Common myeloid progenitor, CD34-positive (primary cell): ENCODE data around the gene TRIML2. TPM values are rescaled to one million over a fixed set of nuclear protein-coding genes. Genes with fewer than 3 reads are reported as not detected.

Experiments
- CTCF ChIA-PET: fragments of 350-600 bp; sonication (Branson Sonifier 250); formaldehyde crosslinking; loops from one replicate; lab custom pipeline; 2021; ENCODE audit warnings: antibody characterized with exemption; lab: Charles Lee
- POLR2A ChIA-PET: fragments of 350-600 bp; sonication (Branson Sonifier 250); formaldehyde crosslinking; loops from one replicate; lab custom pipeline; 2021; ENCODE audit warnings: antibody characterized with exemption; lab: Charles Lee
- DNase-seq, 3 donors: peaks; one replicate each; pipeline versions ENCODE4 v3.0.0 to v3.0.0-alpha.2; 2013
- H3K27ac ChIP-seq, 2 experiments: 1 replicate in 1 of 2; 2 replicates in 1 of 2; pipeline ENCODE4 v1.7.0; 2013; ENCODE audit warnings: inconsistent platforms in 2 of 2, low read length in 2 of 2, mild to moderate bottlenecking in 2 of 2, low read depth in 1 of 2, moderate library complexity in 1 of 2; ENCODE audit not compliant: severe bottlenecking in 2 of 2, insufficient read depth in 1 of 2, poor library complexity in 1 of 2
- H3K27me3 ChIP-seq, 5 experiments: replicated peaks in 2 of 5; 1 replicate in 3 of 5; 2 replicates in 2 of 5; pipeline versions ENCODE4 v1.6.1 to v1.7.0; 2013; ENCODE audit warnings: low read length in 4 of 5, mild to moderate bottlenecking in 2 of 5, moderate library complexity in 2 of 5, inconsistent platforms in 1 of 5; ENCODE audit not compliant: insufficient read depth in 5 of 5, control insufficient read depth in 4 of 5
- H3K36me3 ChIP-seq, 4 experiments: 1 replicate in 2 of 4; 2 replicates in 2 of 4; pipeline versions ENCODE4 v1.6.1 to v1.7.0; 2013; ENCODE audit warnings: low read length in 3 of 4, control low read depth in 1 of 4, mild to moderate bottlenecking in 1 of 4; ENCODE audit not compliant: control insufficient read depth in 4 of 4, insufficient read depth in 4 of 4
- H3K4me1 ChIP-seq, 4 experiments: 1 replicate in 3 of 4; 2 replicates in 1 of 4; pipeline versions ENCODE4 v1.6.1 to v1.7.1; 2013; ENCODE audit warnings: low read length in 3 of 4, mild to moderate bottlenecking in 3 of 4, control low read depth in 1 of 4, inconsistent platforms in 1 of 4, moderate library complexity in 1 of 4; ENCODE audit not compliant: control insufficient read depth in 4 of 4, insufficient read depth in 4 of 4; ENCODE audit errors: control extremely low read depth in 1 of 4
- H3K4me3 ChIP-seq, 7 experiments: 1 replicate in 4 of 7; 2 replicates in 3 of 7; pipeline versions ENCODE4 v1.5.1 to v1.7.0; 2013; ENCODE audit warnings: mild to moderate bottlenecking in 7 of 7, low read length in 6 of 7, moderate library complexity in 6 of 7, inconsistent platforms in 2 of 7, low read depth in 2 of 7, control low read depth in 1 of 7; ENCODE audit not compliant: insufficient read depth in 4 of 7, control insufficient read depth in 1 of 7; ENCODE audit errors: extremely low read depth in 1 of 7
- H3K9me3 ChIP-seq, 5 experiments: 1 replicate in 4 of 5; 2 replicates in 1 of 5; pipeline versions ENCODE4 v1.6.1 to v1.7.1; 2013; ENCODE audit warnings: low read length in 4 of 5, mild to moderate bottlenecking in 2 of 5, inconsistent platforms in 1 of 5, low read depth in 1 of 5, moderate library complexity in 1 of 5; ENCODE audit not compliant: control insufficient read depth in 4 of 5, insufficient read depth in 2 of 5; ENCODE audit errors: control extremely low read depth in 1 of 5
- WGBS: methylation state at CpG from one replicate; pipeline ENCODE4 v1.1.5; 2013; ENCODE audit not compliant: insufficient coverage; 5-methylcytosine and 5-hydroxymethylcytosine counted together
- polyA plus RNA-seq: library from polyadenylated mRNA; unstranded; fragments of 120-200 nt; gene quantifications from one replicate; pipeline ENCODE4 v1.2.1, GENCODE V29; 2013

Gene TRIML2, protein sequence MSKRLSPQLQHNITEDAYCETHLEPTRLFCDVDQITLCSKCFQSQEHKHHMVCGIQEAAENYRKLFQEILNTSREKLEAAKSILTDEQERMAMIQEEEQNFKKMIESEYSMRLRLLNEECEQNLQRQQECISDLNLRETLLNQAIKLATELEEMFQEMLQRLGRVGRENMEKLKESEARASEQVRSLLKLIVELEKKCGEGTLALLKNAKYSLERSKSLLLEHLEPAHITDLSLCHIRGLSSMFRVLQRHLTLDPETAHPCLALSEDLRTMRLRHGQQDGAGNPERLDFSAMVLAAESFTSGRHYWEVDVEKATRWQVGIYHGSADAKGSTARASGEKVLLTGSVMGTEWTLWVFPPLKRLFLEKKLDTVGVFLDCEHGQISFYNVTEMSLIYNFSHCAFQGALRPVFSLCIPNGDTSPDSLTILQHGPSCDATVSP
- not detected for polyA plus RNA-seq

DNA sequence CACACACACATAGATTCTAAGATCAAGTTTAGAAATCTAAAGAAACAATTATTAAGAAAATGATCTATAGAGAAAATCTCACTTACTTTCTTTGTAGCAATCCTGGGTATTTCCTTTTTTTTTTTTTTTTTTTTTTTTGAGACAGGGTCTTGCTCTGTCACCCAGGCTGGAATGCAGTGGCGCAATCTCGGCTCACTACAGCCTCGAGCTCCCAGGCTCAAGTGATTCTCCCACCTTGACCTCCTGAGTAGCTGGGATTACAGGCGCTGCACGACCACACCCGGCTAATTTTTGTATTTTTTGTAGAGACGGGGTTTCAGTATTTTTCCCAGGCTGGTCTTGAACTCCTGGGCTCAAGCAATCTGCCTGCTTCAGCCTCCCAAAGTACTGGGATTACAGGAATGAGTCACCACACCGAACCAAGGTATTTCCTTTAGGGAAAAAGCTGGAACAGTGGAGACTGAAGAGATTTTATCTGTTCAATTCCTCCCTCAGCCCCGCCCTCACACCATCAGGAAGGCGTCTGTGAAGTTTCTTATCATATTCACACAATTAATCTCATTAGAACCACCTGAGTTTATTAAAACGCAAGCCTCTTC is at the start of gene TRIML2:
TRIML2 (minus strand) TSS at position 447 of the 599 bp plus-strand sequence. CDS start 4,235 bp downstream, outside the sequence.
- POLR2A ChIA-PET, result interaction anchor here (0.6 kb wide), 1 partner anchor 1891 kb away, joined by 3 read pairs; no protein-coding TSS in a partner anchor
- no peak for DNase-seq
- H3K4me3 ChIP-seq, result no peak within 1 kb of the TSS
- 45% methylated on average over 11 of the region's 11 CpGs for WGBS
- H3K27ac ChIP-seq, result no peak within 1 kb of the TSS
- CTCF ChIA-PET, result no interaction called here
- H3K36me3 ChIP-seq, result no peaks in the 10 kb centered on the region
- H3K4me1 ChIP-seq, result no peaks in the 10 kb centered on the region
- H3K27me3 ChIP-seq, result no peaks in the 10 kb centered on the region
- H3K9me3 ChIP-seq, result peaks cover 0 to 2% (median 0%) of the 10 kb centered on the region in 5 experiments

- no peak overlapping the region for H3K27ac ChIP-seq
- no peak overlapping the region for H3K4me3 ChIP-seq
- peaks cover 0 to 8% (median 4%) of the 10 kb centered on the region in 5 experiments for H3K9me3 ChIP-seq
- H3K27me3 ChIP-seq, result no peaks in the 10 kb centered on the region
- H3K4me1 ChIP-seq, result no peaks in the 10 kb centered on the region
- WGBS, result 90% methylated on average over 10 of the region's 10 CpGs
- CTCF ChIA-PET, result no interaction called here
- POLR2A ChIA-PET, result no interaction called here
- DNase-seq, result no peak
- no peaks in the 10 kb centered on the region for H3K36me3 ChIP-seq
These were observed 48.9 kb upstream of the TRIML2 start for GRCh38 chr4:188158336-188158735.

DNA sequence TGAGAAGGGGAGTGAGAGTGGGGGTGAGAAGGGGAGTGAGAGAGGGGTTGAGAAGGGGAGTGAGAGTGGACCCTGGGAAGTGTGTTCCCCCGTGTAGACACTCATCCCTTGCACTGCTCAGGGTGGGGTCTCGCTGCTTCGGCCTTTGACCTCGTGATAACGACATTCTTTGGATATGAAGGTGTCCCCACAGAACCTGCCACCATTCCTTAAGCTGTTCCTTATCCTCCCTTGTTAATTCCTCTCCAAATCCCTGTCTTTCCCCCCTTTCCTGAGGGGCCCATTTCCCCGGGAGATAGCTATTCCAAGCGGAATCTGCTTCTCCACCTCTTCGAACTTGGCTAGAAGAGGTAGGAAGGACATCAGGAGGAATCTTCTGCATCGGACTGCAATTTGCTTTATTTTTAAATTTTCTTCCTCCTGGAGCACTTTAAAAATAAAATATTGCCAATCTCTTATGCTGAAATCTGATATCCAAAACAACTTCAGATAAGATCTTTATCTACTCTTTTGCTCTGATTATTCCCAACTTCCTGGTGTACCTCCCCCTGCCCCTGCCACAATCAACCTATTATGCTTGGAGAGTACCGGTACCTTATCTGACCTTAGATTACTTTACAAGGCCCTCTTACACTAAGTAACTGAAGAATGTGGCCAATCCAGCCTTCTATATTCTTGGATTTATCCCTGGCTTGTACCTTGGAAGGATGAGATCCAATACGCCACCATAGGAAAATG is 45.4 kb upstream of the TRIML2 start:
- H3K4me1 ChIP-seq, result no peaks in the 10 kb centered on the region
- ChIA-PET CTCF (interaction anchor here (0.6 kb wide), 1 partner anchor 19 kb away, joined by 3 read pairs; no protein-coding TSS in a partner anchor), POLR2A (no interaction called here)
- no peaks in the 10 kb centered on the region for H3K27me3 ChIP-seq
- H3K27ac ChIP-seq, result no peak overlapping the region
- no peaks in the 10 kb centered on the region for H3K36me3 ChIP-seq
- no peak overlapping the region for H3K4me3 ChIP-seq
- DNase-seq, result no peak
- H3K9me3 ChIP-seq, result peaks cover 0 to 7% (median 3%) of the 10 kb centered on the region in 5 experiments
- WGBS, result 97% methylated on average over 10 of the region's 11 CpGs

GRCh38 chr4:188147776-188148175 is 38.4 kb upstream of the TRIML2 start:
- ChIA-PET POLR2A (no interaction called here), CTCF (no interaction called here)
- H3K9me3 ChIP-seq, result peaks cover 0 to 3% (median 0%) of the 10 kb centered on the region in 5 experiments
- no peaks in the 10 kb centered on the region for H3K27me3 ChIP-seq
- no peaks in the 10 kb centered on the region for H3K4me1 ChIP-seq
- H3K27ac ChIP-seq, result no peak overlapping the region
- 95% methylated on average over 3 of the region's 6 CpGs for WGBS
- no peaks in the 10 kb centered on the region for H3K36me3 ChIP-seq
- no peak overlapping the region for H3K4me3 ChIP-seq
- DNase-seq, result no peak

GRCh38 chr4:188147176-188147575 is 37.8 kb upstream of the TRIML2 start:
- ChIA-PET CTCF (no interaction called here), POLR2A (no interaction called here)
- Histone ChIP-seq H3K9me3 (peaks cover 0 to 3% (median 0%) of the 10 kb centered on the region in 5 experiments), H3K27ac (no peak overlapping the region), H3K36me3 (no peaks in the 10 kb centered on the region), H3K4me3 (no peak overlapping the region), H3K27me3 (no peaks in the 10 kb centered on the region), H3K4me1 (no peaks in the 10 kb centered on the region)
- no peak for DNase-seq
- WGBS, result 100% methylated on average over 3 of the region's 11 CpGs

GRCh38 chr4:188146618-188147017 is 37.2 kb upstream of the TRIML2 start:
- DNase-seq, result no peak
- CTCF ChIA-PET, result no interaction called here
- Histone ChIP-seq H3K9me3 (peaks cover 0 to 3% (median 0%) of the 10 kb centered on the region in 5 experiments), H3K27me3 (no peaks in the 10 kb centered on the region), H3K4me3 (no peak overlapping the region), H3K27ac (no peak overlapping the region), H3K36me3 (no peaks in the 10 kb centered on the region), H3K4me1 (no peaks in the 10 kb centered on the region)
- POLR2A ChIA-PET, result no interaction called here
- 100% methylated on average over 9 of the region's 11 CpGs for WGBS
